Amniotic stem cell (primary cell): ENCODE results near the gene TPK1.
"Not testable (repeated sequence)": the region's sequence is repeated elsewhere in the genome, so short reads cannot be mapped to it uniquely, and the experiment has no call there.

Experiments
- DNase-seq: peaks from one replicate; lab custom pipeline; 2025; lab: John Stamatoyannopoulos, UW

The TPK1 gene

GRCh38 chr7:144777005-144777839 is 58.6 kb downstream of the TPK1 start:
- no peak for DNase-seq

DNA sequence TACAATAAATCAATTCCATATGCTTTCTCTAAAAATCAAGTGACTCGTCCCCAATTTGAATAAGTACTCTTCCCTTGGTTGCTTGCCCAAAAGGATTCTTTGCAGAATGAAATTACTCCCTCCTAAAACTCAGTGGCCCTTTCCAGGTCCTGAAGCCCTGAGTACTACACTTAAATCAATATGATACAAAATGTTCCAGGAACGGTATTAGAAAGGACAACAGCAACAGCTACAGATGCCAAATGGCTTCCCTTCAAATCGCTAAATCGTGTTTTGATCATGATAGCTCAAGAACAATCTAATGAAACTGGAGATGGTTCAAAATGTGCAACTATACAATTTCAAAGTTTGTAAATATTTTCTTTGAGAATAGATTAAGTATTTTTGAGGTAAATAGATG is 59.4 kb downstream of the TPK1 start:
- no peak for DNase-seq

GRCh38 chr7:144775749-144776148 is 60.1 kb downstream of the TPK1 start:
- no peak for DNase-seq

- DNase-seq, result no peak
Observed at GRCh38 chr7:144771927-144772326, 63.9 kb downstream of the TPK1 start.

DNA sequence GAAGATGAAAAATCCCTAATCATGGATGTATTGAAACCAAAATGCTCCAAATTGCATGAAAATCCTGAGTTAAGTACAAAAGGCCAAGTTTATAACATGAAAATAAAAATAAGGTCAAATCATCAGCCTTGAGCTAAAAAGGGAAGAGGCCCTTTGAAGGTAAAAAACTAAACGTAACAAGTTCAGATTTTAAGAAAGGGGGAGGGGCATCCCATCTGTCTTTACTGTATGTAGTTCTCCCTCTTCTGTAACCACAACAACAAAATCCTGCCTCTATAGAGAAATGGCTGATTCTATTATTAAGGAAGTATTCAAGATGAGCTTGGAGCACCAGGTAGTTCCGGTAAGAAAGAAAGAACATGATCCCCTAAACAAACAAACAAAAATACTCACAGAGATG is 64.7 kb downstream of the TPK1 start:
- DNase-seq, result no peak

GRCh38 chr7:144769352-144769751 is 66.5 kb downstream of the TPK1 start:
- DNase-seq, result no peak

- no peak for DNase-seq
Observed at GRCh38 chr7:144768633-144769032, 67.2 kb downstream of the TPK1 start.

DNA sequence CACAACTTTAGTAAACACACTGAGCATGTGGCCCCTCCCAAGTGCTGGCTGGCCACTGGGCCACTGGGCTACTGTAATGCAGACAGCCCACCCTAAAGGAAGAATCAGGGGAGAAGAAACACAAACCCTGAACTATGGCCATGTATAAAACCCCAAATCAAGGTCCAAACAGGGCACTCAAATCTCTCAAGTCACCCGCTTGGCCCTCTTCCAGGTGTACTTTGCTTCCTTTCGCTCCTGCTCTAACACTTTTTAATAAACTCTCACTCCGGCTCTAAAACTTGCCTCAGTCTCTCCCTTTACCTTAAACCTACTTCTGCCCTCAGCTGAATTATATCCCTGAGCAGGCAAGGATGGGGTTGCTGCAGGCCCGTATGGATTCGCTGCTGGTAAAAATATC is 72.6 kb downstream of the TPK1 start:
- DNase-seq, result no peak

DNA sequence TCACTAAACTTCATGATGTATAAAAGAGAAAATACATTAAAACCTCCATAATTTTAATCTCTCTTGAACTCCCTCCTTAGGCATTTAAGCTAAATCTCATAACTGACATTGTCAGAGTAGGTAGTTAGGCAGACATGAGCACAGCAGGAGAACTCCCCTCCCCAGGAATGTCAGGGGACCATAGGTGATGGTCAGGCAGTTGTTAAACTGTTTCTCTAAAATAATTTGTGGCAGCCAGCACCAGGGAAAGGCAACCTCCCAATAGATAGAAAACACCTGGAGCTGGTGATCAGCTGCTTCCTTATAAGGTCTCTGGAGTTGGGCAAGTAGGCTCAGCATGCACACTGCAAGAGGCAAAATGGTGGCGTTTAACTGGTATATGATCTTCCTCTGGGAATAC is 73.0 kb downstream of the TPK1 start:
- no peak for DNase-seq

- no peak for DNase-seq
Observed at GRCh38 chr7:144761493-144761892, 74.4 kb downstream of the TPK1 start.

- no peak for DNase-seq
Observed at GRCh38 chr7:144759653-144760052, 76.2 kb downstream of the TPK1 start.

GRCh38 chr7:144747936-144748335 is 87.9 kb downstream of the TPK1 start:
- no peak for DNase-seq

- no peak for DNase-seq
Observed at GRCh38 chr7:144738708-144739314, 97.0 kb downstream of the TPK1 start.

- no peak for DNase-seq
Observed at GRCh38 chr7:144738146-144738545, 97.7 kb downstream of the TPK1 start.

DNA sequence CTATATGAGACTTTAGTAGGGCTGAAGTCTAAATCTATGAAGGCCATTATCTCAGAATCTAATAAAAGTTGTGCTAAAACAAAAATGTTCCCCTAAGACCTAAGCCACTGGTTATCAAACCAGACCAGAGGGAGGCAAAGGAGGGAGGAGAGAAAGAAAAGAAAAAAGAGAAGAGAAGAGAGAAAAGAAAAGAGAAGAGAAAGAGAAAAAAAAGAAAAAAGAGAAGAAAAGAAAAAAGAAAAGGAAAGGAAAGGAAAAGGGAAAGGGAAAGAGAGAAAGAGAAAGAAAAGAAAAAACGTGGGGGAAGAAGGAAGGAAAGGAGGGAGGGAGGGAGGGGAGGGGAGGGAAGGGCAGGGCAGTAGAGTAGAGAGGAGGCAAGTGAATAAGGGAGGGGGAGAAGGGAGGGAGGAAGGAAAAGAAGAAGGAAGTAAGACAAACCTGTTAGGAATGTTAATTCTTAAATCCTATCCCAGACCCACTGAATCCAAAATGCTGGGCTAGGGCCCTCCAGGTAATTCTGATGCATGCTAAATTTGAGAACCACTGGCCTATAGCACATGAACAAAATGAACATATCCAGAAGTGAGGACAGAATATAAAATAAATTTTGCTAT is 98.9 kb downstream of the TPK1 start:
- DNase-seq, result no peak

DNA sequence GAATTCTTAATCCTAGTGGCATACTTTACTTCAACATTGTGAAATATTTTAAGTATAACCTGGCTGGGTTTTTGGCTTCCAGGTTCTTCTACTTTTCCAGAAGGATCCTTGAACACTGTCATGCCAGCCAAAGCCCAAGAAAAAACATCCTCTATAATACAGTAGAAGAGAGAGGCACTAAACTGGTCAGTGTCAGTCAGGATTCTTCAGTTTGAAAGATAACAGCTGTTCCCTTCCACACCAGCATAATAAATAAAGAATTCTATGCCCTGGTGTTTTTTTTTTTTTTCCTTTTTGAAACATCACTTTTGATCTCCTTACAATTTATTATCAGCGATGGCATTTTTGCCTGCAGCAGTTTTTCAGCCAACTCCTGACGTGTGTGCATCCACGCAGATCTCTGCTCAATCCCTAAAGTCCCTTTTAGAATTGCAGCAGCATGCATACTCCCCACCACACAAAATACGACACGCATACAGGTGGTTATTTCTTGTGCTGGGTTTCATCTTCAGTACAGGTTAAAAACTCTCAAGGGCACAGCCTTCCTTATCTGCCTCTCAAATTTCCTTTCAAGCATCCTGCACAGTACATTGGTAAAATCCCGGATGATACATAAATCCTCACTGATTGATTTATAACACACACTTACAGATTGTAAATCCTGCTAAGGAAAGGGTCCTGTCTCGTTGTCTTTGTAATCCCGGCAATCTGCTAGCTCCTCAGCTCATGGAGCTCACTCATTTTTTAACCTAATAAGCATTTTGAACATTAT is 100.2 kb downstream of the TPK1 start:
- no peak for DNase-seq

- DNase-seq, result no peak
Observed at GRCh38 chr7:144731661-144732351, 104.0 kb downstream of the TPK1 start.

GRCh38 chr7:144730224-144730623 is 105.6 kb downstream of the TPK1 start:
- no peak for DNase-seq

DNA sequence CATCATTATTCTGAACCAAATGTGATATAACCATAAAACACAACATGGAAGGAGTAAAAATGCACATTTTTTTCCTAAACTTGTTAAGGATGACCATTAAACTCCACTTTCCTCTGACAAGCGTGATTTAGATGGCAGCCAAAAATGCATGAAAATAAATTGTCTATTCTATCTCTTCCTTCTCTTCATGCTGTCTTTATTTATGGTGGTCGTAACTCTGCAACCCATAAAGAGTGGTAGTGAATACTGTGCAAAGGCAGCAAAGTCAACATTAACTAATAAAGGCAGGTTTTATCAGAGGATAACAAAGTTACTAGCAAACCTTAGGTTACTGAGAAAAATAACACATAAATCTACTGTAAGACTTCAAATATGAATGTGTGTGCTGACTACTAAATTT is 106.6 kb downstream of the TPK1 start:
- no peak for DNase-seq

GRCh38 chr7:144728551-144728950 is 107.3 kb downstream of the TPK1 start:
- no peak for DNase-seq

DNA sequence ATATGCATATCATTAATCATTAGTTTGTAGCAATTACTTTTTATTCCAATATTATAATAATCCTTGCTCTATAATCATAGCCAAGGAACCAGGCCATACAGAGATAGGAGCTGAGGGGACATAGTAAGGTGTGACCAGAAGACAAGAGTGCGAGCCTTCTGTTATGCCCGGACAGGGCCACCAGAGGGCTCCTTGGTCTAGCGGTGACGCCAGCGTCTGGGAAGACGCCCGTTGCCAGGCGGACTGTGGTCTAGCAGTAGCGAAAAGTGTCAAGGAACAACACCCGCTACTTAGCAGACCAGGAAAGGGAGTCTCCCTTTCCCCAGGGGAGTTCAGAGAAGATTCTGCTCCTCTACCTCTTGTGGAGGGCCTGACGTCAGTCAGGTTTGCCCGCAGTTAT is 109.0 kb downstream of the TPK1 start:
- not testable (repeated sequence) for DNase-seq

DNA sequence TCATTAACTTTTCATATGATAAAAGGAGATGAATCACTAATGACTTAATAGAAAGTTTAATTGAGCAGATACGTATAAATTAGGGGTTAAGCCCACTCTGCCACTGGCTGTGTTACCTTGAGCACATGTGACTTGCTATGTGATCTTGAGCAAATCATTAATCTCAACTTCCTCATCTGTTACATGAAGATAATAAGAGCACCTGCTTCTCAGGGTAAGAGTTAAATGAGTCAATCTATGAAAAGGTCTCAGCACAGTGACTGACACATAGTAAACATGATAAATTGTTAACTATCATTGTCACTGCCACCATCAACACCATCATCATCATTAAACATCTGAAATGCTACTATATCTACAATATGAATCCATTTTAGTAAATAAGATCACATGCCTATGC is 110.8 kb downstream of the TPK1 start:
- DNase-seq, result no peak
